Endodermal cell (in vitro differentiated cells): ENCODE data around the gene ZNRF3. TPM values are rescaled to one million over a fixed set of nuclear protein-coding genes. Genes with fewer than 3 reads are reported as not detected.

Experiments used
- DNase-seq: peaks from one replicate; pipeline ENCODE4 v3.0.0-alpha.2; 2017
- H3K27ac ChIP-seq: 2 replicates; pipeline ENCODE4 v1.5.1; 2013; ENCODE audit warnings: mild to moderate bottlenecking, low read depth, low read length, moderate library complexity
- H3K27me3 ChIP-seq: 2 replicates; pipeline ENCODE4 v1.6.1; 2013; ENCODE audit warnings: mild to moderate bottlenecking, low read length, moderate library complexity; ENCODE audit not compliant: insufficient read depth, control insufficient read depth, poor library complexity, severe bottlenecking
- H3K36me3 ChIP-seq: 2 replicates; pipeline ENCODE4 v1.7.0; 2013; ENCODE audit warnings: mild to moderate bottlenecking, low read length, moderate library complexity; ENCODE audit not compliant: control insufficient read depth, insufficient read depth
- H3K4me1 ChIP-seq: one replicate; pipeline ENCODE4 v1.7.0; 2013; ENCODE audit warnings: low read length; ENCODE audit not compliant: control insufficient read depth, insufficient read depth
- H3K4me3 ChIP-seq: 2 replicates; pipeline ENCODE4 v1.5.1; 2013; ENCODE audit warnings: mild to moderate bottlenecking, low read length, moderate library complexity
- H3K9ac ChIP-seq: 2 replicates; pipeline ENCODE4 v1.6.1; 2013; ENCODE audit warnings: mild to moderate bottlenecking, low read length, moderate library complexity; ENCODE audit not compliant: poor library complexity, severe bottlenecking; ENCODE audit errors: extremely low read depth
- H3K9me3 ChIP-seq: 2 replicates; pipeline ENCODE4 v1.6.1; 2013; ENCODE audit warnings: mild to moderate bottlenecking, low read length, moderate library complexity; ENCODE audit not compliant: control insufficient read depth
- H3K27ac Mint-ChIP-seq: 2 replicates; pipeline ENCODE4 v1.8.0; 2020; ENCODE audit warnings: mixed read lengths
- H3K27me3 Mint-ChIP-seq: 2 replicates; pipeline ENCODE4 v1.8.0; 2021; ENCODE audit warnings: mild to moderate bottlenecking, mixed read lengths; ENCODE audit not compliant: insufficient read depth
- H3K36me3 Mint-ChIP-seq: 2 replicates; pipeline ENCODE4 v1.8.0; 2020; ENCODE audit warnings: low read depth, mixed read lengths
- H3K4me1 Mint-ChIP-seq: 2 replicates; pipeline ENCODE4 v1.8.0; 2020; ENCODE audit warnings: mixed read lengths
- H3K4me3 Mint-ChIP-seq: 2 replicates; pipeline ENCODE4 v1.8.0; 2020; ENCODE audit warnings: mild to moderate bottlenecking, moderate library complexity, mixed read lengths
- H3K9me3 Mint-ChIP-seq: 2 replicates; pipeline ENCODE4 v1.8.0; 2020; ENCODE audit warnings: mild to moderate bottlenecking, mixed read lengths
- WGBS, 2 experiments: methylation state at CpG; one replicate each; pipeline versions ENCODE4 v1.1.5 to v1.1.7; 2013; ENCODE audit warnings: missing lambda C conversion rate in 2 of 2, mixed read lengths in 1 of 2; ENCODE audit not compliant: insufficient coverage in 1 of 2, insufficient read length in 1 of 2; 5-methylcytosine and 5-hydroxymethylcytosine counted together
- total RNA-seq, 2 donors: library from RNA; stranded (reverse); fragmentation: NEBNext Ultra II Directional in 1 of 2; extraction: Animal tissue kit (Norgen Biotek cat#: 25700) in 1 of 2; gene quantifications; 2 replicates in 1 of 2; 3 replicates in 1 of 2; pipeline ENCODE4 v1.2.1, GENCODE V29; 2021
- TF ChIP-seq, protein P1 (sequence below): fragments of 200-600 bp; sonication (generic); conservative IDR thresholded peaks from 2 replicates; pipeline ENCODE4 v1.5.0; 2021; ENCODE audit warnings: antibody characterized with exemption, mild to moderate bottlenecking

The ZNRF3 gene
- total RNA-seq, 2 donors from 2014 or later = 15.8 to 19.8 TPM

GRCh38 chr22:28917747-28918549 is 34.6 kb downstream of the ZNRF3 start:
- no peaks in the 10 kb centered on the region for H3K27me3 ChIP-seq
- no peaks in the 10 kb centered on the region for H3K27me3 Mint-ChIP-seq
- peaks cover 48% of the 10 kb centered on the region for H3K4me1 Mint-ChIP-seq
- H3K27ac Mint-ChIP-seq = no peak overlapping the region
- peak overlapping the region; percentile 86 for H3K27ac ChIP-seq
- H3K36me3 Mint-ChIP-seq = no peaks in the 10 kb centered on the region
- no peak overlapping the region for H3K9ac ChIP-seq
- no peaks in the 10 kb centered on the region for H3K9me3 ChIP-seq
- no peaks in the 10 kb centered on the region for H3K9me3 Mint-ChIP-seq
- no peaks in the 10 kb centered on the region for H3K36me3 ChIP-seq
- H3K4me3 Mint-ChIP-seq = no peak overlapping the region
- H3K4me3 ChIP-seq = no peak overlapping the region
- WGBS, 2 experiments = 40 to 43% methylated on average over 2 to 12 of the region's 12 CpGs
- TF ChIP-seq, protein P1, sequence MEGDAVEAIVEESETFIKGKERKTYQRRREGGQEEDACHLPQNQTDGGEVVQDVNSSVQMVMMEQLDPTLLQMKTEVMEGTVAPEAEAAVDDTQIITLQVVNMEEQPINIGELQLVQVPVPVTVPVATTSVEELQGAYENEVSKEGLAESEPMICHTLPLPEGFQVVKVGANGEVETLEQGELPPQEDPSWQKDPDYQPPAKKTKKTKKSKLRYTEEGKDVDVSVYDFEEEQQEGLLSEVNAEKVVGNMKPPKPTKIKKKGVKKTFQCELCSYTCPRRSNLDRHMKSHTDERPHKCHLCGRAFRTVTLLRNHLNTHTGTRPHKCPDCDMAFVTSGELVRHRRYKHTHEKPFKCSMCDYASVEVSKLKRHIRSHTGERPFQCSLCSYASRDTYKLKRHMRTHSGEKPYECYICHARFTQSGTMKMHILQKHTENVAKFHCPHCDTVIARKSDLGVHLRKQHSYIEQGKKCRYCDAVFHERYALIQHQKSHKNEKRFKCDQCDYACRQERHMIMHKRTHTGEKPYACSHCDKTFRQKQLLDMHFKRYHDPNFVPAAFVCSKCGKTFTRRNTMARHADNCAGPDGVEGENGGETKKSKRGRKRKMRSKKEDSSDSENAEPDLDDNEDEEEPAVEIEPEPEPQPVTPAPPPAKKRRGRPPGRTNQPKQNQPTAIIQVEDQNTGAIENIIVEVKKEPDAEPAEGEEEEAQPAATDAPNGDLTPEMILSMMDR = peak; percentile 30
- DNase-seq = peak; percentile 70
- peaks cover 24% of the 10 kb centered on the region for H3K4me1 ChIP-seq

- DNase-seq = peak; percentile 70
- Histone ChIP-seq H3K27ac (peak overlapping the region; percentile 86), H3K9me3 (no peaks in the 10 kb centered on the region), H3K36me3 (no peaks in the 10 kb centered on the region), H3K27me3 (no peaks in the 10 kb centered on the region), H3K4me3 (no peak overlapping the region), H3K9ac (no peak overlapping the region), H3K4me1 (peaks cover 21% of the 10 kb centered on the region)
- H3K36me3 Mint-ChIP-seq = no peaks in the 10 kb centered on the region
- no peaks in the 10 kb centered on the region for H3K9me3 Mint-ChIP-seq
- no peaks in the 10 kb centered on the region for H3K27me3 Mint-ChIP-seq
- peaks cover 43% of the 10 kb centered on the region for H3K4me1 Mint-ChIP-seq
- 51 to 56% methylated on average over 5 to 6 of the region's 6 CpGs for WGBS, 2 experiments
- no peak overlapping the region for H3K27ac Mint-ChIP-seq
- TF ChIP-seq, protein P1 = no peak
- no peak overlapping the region for H3K4me3 Mint-ChIP-seq
Observed at GRCh38 chr22:28918550-28919271, 35.3 kb downstream of the ZNRF3 start.

DNA sequence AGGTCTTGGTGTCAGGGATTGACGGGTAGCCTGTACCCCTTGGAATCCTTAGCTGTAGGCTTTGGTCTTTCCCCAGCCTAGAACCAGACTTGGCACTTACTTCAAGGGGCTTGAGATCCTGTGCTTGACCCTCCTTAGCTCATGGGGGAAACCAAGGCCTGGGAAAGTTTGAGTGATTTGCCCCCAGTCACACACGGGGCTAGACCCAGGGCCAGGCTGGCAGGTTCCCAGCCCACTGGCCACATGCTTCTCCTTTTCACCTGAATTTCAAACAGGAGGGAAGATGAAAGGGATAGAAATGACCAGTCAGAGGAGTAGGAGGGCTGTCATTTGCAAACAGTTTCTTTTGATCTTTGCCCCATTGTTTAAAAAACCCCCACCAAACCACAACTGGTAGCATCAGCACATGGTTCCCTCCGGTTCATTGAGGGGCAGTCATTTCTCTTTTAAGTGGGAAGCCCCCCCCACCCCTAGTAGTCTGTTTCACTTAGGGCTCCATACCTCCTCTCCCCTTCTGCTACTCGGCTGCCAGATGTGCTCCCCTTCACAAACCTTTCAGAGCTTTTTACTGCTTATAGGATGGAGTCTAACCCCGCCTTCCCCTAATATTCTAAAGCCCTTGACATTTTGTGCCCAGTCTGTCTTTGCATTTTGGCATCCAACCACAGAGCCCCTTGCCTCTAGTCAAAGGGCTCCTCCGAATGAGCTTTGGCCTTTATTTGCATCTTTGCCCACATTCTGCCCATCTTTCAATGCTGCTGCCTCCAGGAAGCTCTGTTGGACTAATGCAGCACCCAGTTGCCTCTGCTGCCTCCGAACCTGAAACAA is 37.6 kb downstream of the ZNRF3 start:
- Histone ChIP-seq H3K27ac (peak overlapping the region; percentile 41), H3K4me3 (no peak overlapping the region), H3K9ac (no peak overlapping the region), H3K36me3 (no peaks in the 10 kb centered on the region), H3K9me3 (no peaks in the 10 kb centered on the region), H3K27me3 (no peaks in the 10 kb centered on the region), H3K4me1 (peaks cover 30% of the 10 kb centered on the region)
- TF ChIP-seq, protein P1 = no peak
- Mint-ChIP-seq H3K4me1 (peaks cover 52% of the 10 kb centered on the region), H3K9me3 (no peaks in the 10 kb centered on the region), H3K27ac (peak overlapping the region; percentile 22), H3K4me3 (no peak overlapping the region), H3K36me3 (no peaks in the 10 kb centered on the region), H3K27me3 (no peaks in the 10 kb centered on the region)
- 72 to 73% methylated on average over 5 to 7 of the region's 7 CpGs for WGBS, 2 experiments
- DNase-seq = no peak
